ENCODE results near the gene ZFP92.

DNA sequence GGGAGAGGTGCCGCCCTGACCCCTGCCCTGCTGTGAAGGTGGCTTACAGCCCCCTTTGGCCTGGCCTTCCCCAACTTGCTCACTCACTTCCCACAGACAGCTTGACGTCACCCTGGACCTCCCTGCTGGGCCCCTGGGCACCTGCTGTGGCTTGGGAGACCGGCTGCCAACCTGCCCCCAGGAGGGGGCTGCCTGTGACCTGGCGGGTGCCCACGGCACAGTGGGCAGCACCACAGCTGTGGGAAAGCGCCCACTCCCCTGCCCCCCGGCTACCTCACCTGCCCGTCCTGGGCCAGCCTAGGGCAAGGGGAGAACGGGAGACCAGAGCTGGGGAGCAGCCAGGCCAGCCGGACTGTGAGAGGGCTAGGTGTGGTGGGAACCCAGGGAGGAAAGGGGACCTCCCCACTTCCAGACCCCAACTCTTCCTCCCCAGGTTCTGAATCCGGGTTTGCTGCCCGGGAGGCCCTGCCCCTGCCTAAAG, 2.4 kb upstream of the ZFP92 start:
- no peak for TF ChIP-seq POLR2AphosphoS5 (IDR thresholded peaks at IDR 0.05; ENCODE audit: insufficient read depth in 1 of 2, low read depth in 1 of 2)
- TF ChIP-seq, protein P1, sequence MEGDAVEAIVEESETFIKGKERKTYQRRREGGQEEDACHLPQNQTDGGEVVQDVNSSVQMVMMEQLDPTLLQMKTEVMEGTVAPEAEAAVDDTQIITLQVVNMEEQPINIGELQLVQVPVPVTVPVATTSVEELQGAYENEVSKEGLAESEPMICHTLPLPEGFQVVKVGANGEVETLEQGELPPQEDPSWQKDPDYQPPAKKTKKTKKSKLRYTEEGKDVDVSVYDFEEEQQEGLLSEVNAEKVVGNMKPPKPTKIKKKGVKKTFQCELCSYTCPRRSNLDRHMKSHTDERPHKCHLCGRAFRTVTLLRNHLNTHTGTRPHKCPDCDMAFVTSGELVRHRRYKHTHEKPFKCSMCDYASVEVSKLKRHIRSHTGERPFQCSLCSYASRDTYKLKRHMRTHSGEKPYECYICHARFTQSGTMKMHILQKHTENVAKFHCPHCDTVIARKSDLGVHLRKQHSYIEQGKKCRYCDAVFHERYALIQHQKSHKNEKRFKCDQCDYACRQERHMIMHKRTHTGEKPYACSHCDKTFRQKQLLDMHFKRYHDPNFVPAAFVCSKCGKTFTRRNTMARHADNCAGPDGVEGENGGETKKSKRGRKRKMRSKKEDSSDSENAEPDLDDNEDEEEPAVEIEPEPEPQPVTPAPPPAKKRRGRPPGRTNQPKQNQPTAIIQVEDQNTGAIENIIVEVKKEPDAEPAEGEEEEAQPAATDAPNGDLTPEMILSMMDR (IDR thresholded peaks at IDR 0.05), result no peak
- no peak for TF ChIP-seq POLR2A (IDR thresholded peaks at IDR 0.05)
